Right lobe of liver (tissue), 4 donors: Measurements from ENCODE around the gene PTPN7.

Experiments
- CTCF ChIP-seq, 4 donors: fragments of 200-600 bp in 3 of 4; fragments of 450-650 bp in 1 of 4; IDR thresholded peaks; one replicate each; pipeline versions ENCODE4 v1.5.1 to v1.8.0; 2016 to 2022; ENCODE audit warnings: antibody characterized with exemption in 4 of 4, mild to moderate bottlenecking in 2 of 4
- POLR2A ChIP-seq: fragments of 450-650 bp; IDR thresholded peaks from one replicate; pipeline ENCODE4 v1.6.1; 2017; ENCODE audit warnings: antibody characterized with exemption, mild to moderate bottlenecking
- donor health status: DM: no; HTN: no; CAD: no.
- donor health status: DM: no; HTN: no; CAD: no.
- donor health status: DM: no; HTN: yes; CAD: no.

DNA sequence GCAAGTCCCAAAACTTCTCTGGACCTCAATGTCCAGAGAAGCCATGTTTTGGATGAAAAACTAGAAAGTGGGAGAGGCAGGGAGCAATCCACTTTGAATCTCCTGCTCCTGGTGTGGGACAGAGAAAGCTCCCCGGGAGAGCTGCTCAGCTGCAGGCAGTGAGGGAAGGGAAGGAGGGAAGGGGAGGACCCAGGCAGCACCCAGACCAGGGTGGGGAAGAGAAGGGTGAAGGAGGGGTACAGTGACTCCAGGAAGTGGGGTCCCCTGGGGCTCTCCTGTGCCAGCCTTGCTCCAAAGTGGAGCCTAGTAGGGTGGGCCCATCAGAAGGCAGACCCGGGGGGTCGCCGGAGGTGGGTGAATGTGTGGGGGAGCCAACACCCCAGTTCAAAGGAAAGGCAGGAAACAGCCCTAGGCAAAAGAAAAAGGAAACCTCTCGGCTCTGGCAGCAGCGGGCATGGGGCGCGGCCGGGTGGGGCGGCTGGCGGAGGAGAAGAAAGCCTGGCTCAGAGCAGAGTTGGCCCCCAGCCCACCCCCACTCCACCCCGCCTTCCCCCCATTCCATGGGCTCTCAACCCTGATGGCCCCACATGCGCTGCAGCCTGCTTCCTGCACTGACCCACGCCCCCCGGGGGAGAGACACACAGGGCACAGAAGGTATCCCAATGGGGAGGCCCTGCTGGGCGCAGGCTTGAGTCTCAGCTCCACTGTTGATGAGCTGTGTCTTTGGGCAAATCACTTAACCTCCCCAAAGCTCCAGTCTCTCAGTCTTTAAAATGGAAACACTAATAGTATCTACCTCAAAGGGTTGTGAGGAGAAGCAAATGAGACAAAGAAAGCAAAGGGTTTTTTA, 38.9 kb upstream of the PTPN7 start:
- no peak for TF ChIP-seq CTCF (IDR thresholded peaks at IDR 0.05)
- TF ChIP-seq POLR2A, result no peak
